Superior temporal gyrus (tissue), 1 donor: ENCODE results near the gene PRR32.
A peak's percentile ranks its signal among the peaks of the same experiment; 100 is the strongest.
"Not testable (repeated sequence)": the region's sequence is repeated elsewhere in the genome, so short reads cannot be mapped to it uniquely, and the experiment has no call there.

Experiments
- DNase-seq: peaks from one replicate; pipeline ENCODE4 v3.0.0-alpha.2; 2016; ENCODE audit errors: extremely low spot score

Gene PRR32

GRCh38 chrX:126819429-126819828 is at the start of gene PRR32:
Gene PRR32 (plus strand): TSS chrX:126819729. CDS start chrX:126819844, 115 bp downstream.
- no peak for DNase-seq

DNA sequence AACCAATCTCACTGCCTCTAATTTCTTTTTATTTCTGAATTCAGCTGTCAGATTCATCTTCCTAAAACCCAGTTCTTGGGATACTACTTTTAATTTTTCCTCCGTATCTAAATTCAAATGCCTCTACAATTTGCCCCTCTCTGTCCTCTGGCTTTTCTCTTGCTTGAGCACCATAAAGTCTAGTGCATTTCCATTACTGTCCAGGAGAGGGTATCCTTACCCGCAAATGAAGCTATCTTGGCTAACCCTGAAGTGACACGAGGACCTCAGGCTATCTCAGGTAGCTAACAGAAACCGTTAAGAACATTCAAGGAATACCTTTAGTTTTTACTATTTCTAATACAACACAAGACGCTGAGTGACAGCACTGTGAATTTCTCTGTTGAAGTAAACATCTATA is 49.4 kb upstream of the PRR32 start:
- DNase-seq: peak; percentile 25

- DNase-seq: no peak
Measured at GRCh38 chrX:126785539-126785938, 34.0 kb upstream of the PRR32 start.

GRCh38 chrX:126799059-126799458 is 20.5 kb upstream of the PRR32 start:
- no peak for DNase-seq

DNA sequence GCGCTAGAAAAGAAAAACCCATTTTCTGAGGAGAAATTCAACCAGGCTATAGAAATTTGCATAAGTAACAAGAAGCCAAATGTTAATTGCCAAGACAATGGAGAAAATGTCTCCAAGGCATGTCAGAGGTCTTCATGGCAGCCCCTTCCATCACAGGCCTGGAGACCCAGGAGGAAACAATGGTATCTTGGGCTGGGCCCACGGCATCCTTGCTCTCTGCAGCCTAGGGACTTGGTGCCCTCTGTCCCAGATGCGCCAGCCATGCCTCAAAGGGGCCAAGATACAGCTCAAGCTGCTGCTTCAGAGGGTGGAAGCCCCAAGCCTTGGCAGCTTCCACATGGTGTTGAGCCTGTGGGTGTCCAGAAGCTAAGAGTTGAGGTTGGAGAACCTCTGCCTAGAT is 12.7 kb upstream of the PRR32 start:
- DNase-seq: not testable (repeated sequence)

DNA sequence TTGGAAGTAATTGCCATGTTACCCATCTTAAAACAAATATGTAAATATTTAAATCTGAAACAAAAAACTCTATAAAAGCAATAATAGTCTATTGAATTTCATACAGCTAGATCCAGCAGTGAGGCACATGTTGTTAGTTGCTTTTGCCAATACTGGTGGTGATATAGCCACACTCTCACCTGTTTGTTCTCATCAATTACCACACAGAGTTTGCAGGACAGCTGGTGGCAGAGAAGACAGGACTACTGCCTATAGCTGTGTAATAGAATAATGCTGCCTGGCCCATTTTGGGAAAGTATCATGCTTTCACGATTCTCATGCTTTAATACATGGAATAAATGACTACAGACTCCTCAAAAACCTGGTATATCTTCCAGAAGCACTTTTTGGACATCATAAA is 3.7 kb upstream of the PRR32 start:
- no peak for DNase-seq

DNA sequence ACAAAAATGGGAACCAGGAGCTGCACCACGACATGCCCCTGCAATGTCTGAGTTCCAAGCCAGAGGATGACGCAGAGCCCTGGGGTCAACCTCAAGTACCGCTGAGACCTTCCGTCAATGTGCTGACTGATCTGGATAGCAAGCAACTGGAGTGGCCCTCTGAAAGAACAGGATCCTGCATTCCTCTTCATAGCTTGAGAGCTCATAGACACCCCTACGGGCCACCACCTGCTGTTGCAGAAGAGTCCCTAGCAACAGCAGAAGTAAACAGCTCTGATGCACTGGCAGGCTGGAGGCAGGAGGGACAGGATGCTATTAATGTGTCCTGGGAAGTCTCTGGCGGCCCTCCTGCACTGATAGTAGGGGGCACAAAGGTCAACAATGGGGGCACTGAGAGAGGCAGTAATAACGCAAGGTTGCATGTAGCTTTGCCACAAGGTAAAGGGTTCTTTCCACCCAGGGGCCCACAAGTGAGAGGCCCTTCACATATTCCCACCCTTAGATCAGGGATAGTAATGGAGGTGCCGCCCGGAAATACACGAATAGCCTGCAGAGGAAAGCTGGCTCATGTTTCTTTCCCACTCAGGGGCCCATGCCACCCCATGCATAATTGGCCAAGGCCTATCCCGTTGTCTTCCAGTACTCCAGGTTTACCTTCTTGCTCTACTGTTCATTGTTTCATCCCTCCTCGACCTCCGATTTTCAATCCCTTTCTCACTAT is 1.3 kb downstream of the PRR32 start:
- DNase-seq: no peak

GRCh38 chrX:126824338-126825007 is 4.9 kb downstream of the PRR32 start:
- no peak for DNase-seq

DNA sequence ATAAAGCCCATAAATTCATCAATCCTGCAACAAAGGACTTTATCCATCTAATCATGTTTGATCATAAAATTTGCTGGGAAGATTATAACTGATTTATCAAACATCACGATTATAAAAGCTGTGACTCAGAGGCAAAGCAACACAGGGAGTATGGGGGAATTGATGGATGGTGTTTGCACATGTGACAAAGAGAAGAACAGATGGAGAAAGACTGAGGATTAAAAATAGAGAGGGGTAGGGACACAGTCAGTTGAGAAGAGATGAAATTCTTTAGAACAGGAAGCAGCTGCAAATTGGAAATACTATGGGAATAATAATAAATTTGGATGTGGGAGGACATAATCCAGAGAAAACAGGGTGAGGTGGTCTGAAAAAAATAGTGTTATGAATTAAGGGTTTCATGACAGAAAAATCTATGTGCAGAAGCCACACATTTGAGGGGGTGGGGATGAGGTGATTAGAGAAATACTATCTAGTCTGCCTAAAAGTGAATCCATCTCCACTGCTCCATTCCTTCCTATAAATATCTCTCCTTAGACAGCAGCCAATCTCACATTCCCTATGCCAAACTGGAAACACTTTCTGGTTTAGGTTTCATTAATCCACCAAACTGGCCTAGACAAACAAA is 6.2 kb downstream of the PRR32 start:
- DNase-seq: no peak

DNA sequence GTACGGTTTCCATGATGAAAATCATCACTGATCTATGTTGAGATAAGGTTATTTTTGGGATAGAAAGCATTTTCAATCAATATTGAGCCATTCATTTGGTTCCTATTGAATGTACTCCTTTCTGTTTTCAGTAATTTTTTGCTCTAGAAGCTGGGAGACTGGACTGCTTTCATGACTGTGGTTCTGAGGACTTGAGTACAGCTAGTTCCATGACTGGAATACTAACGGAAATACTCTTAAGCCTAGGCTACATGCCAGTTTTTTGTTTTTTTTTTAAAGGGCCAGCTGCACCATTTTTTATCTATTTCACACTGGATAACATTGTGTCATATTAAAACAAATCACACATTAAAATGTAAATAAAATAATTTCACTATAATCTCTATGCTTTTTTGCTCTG is 16.7 kb downstream of the PRR32 start:
- peak; percentile 53 for DNase-seq

DNA sequence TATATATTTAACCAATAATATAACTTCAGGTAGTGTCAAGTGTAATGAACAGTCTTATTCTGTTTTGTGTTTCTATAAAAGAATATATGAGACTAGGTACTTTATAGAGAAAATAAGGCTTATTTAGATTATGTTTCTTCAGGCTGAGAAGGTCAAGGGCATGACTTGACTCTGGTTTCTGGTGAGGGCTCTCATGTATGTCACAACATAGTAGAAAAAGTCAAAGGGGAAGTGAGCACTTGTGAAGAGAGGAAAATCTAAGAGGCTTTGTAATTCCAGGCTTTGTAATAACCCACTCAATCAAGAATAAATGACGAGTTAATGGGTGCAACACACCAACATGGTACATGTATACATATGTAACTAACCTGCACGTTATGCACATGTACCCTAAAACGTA is 27.6 kb downstream of the PRR32 start:
- no peak for DNase-seq

DNA sequence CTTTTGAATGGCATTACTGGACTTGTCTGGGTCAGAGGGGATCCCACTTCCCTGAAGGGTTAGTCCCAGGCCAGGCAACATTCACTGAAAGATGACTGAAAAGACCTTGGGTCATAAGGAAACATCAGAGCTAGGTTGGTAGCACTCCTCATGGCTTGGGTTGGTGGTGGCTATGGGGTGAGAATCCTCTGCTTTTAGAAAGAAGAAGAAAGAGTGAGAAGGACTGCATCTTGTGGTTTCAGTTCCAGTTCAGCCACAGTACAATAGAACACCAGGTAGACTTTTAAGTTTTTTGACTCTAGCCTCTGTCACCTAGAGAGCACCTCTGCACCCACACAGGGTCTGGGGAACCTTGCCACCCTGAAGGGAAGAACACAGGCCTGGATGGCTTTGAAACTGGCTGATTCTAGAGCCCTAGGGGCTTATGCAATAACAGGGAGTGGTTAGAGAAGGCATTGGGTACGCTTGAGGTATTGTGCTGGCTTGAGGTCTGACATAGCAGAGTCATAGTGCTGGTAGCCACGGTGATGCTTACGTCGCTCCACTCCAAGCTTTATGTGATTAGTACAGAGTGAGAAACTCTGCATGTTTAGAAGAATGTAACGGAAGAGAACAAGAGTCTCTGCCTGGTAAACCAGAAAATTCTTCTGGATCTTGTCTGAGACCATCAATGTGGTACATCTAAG is 36.5 kb downstream of the PRR32 start:
- no peak for DNase-seq
